ENCODE data around the gene CYP4B1. TPM values are rescaled to one million over a fixed set of nuclear protein-coding genes. Genes with fewer than 3 reads are reported as not detected.

The CYP4B1 gene
- total RNA-seq, 1 experiment from 2014 or later: not detected

GRCh38 chr1:46813858-46814396, 15.1 kb downstream of the CYP4B1 start:
- Histone ChIP-seq H3K4me1 (ENCODE audit: low read length) (no peaks in the 10 kb centered on the region), H2AFZ (ENCODE audit: low read length) (no peak overlapping the region), H3K9me2 (replicated peaks; ENCODE audit: insufficient read depth, low read length) (no peaks in the 10 kb centered on the region), H3K4me2 (ENCODE audit: low read depth, low read length, poor library complexity, severe bottlenecking) (no peak overlapping the region), H4K20me1 (ENCODE audit: insufficient read depth, low read depth, low read length) (no peaks in the 10 kb centered on the region), H3K27me3 (ENCODE audit: low read length) (no peaks in the 10 kb centered on the region), H3K79me2 (ENCODE audit: low read length) (no peaks in the 10 kb centered on the region), H3K36me3 (ENCODE audit: insufficient read depth, low read length) (no peaks in the 10 kb centered on the region), H3K27ac (ENCODE audit: low read length) (no peak overlapping the region), H3K9me3 (ENCODE audit: low read length) (no peaks in the 10 kb centered on the region), H3K4me3 (ENCODE audit: low read length) (no peak overlapping the region), H3K9ac (ENCODE audit: low read length) (no peak overlapping the region)
- DNase-seq: no peak

GRCh38 chr1:46815133-46815532, 16.3 kb downstream of the CYP4B1 start:
- no peaks in the 10 kb centered on the region for H3K9me3 ChIP-seq (ENCODE audit: low read length)
- H3K79me2 ChIP-seq (ENCODE audit: low read length): no peaks in the 10 kb centered on the region
- H3K27ac ChIP-seq (ENCODE audit: low read length): no peak overlapping the region
- no peaks in the 10 kb centered on the region for H3K4me1 ChIP-seq (ENCODE audit: low read length)
- no peaks in the 10 kb centered on the region for H3K9me2 ChIP-seq (replicated peaks; ENCODE audit: insufficient read depth, low read length)
- H3K27me3 ChIP-seq (ENCODE audit: low read length): no peaks in the 10 kb centered on the region
- H3K9ac ChIP-seq (ENCODE audit: low read length): no peak overlapping the region
- no peaks in the 10 kb centered on the region for H4K20me1 ChIP-seq (ENCODE audit: insufficient read depth, low read depth, low read length)
- no peak overlapping the region for H2AFZ ChIP-seq (ENCODE audit: low read length)
- H3K4me2 ChIP-seq (ENCODE audit: low read depth, low read length, poor library complexity, severe bottlenecking): no peak overlapping the region
- no peaks in the 10 kb centered on the region for H3K36me3 ChIP-seq (ENCODE audit: insufficient read depth, low read length)
- no peak for DNase-seq
- no peak overlapping the region for H3K4me3 ChIP-seq (ENCODE audit: low read length)

- Histone ChIP-seq H3K9me2 (replicated peaks; ENCODE audit: insufficient read depth, low read length) (no peaks in the 10 kb centered on the region), H4K20me1 (ENCODE audit: insufficient read depth, low read depth, low read length) (no peaks in the 10 kb centered on the region), H3K4me1 (ENCODE audit: low read length) (no peaks in the 10 kb centered on the region), H3K36me3 (ENCODE audit: insufficient read depth, low read length) (no peaks in the 10 kb centered on the region), H3K27ac (ENCODE audit: low read length) (no peak overlapping the region), H3K9ac (ENCODE audit: low read length) (no peak overlapping the region), H3K9me3 (ENCODE audit: low read length) (no peaks in the 10 kb centered on the region), H3K4me3 (ENCODE audit: low read length) (no peak overlapping the region), H3K79me2 (ENCODE audit: low read length) (no peaks in the 10 kb centered on the region), H3K4me2 (ENCODE audit: low read depth, low read length, poor library complexity, severe bottlenecking) (no peak overlapping the region), H3K27me3 (ENCODE audit: low read length) (no peaks in the 10 kb centered on the region), H2AFZ (ENCODE audit: low read length) (no peak overlapping the region)
- DNase-seq: peak; percentile 7
Measured at GRCh38 chr1:46816930-46817329, 18.1 kb downstream of the CYP4B1 start.

GRCh38 chr1:46817814-46818213, 19.0 kb downstream of the CYP4B1 start:
- Histone ChIP-seq H3K4me2 (ENCODE audit: low read depth, low read length, poor library complexity, severe bottlenecking) (no peak overlapping the region), H3K79me2 (ENCODE audit: low read length) (no peaks in the 10 kb centered on the region), H3K4me3 (ENCODE audit: low read length) (no peak overlapping the region), H3K27me3 (ENCODE audit: low read length) (no peaks in the 10 kb centered on the region), H3K9ac (ENCODE audit: low read length) (no peak overlapping the region), H3K36me3 (ENCODE audit: insufficient read depth, low read length) (no peaks in the 10 kb centered on the region), H3K27ac (ENCODE audit: low read length) (no peak overlapping the region), H3K4me1 (ENCODE audit: low read length) (no peaks in the 10 kb centered on the region), H3K9me3 (ENCODE audit: low read length) (no peaks in the 10 kb centered on the region), H4K20me1 (ENCODE audit: insufficient read depth, low read depth, low read length) (no peaks in the 10 kb centered on the region), H2AFZ (ENCODE audit: low read length) (no peak overlapping the region), H3K9me2 (replicated peaks; ENCODE audit: insufficient read depth, low read length) (no peaks in the 10 kb centered on the region)
- DNase-seq: peak; percentile 19

- no peak overlapping the region for H3K4me2 ChIP-seq (ENCODE audit: low read depth, low read length, poor library complexity, severe bottlenecking)
- no peaks in the 10 kb centered on the region for H4K20me1 ChIP-seq (ENCODE audit: insufficient read depth, low read depth, low read length)
- no peak overlapping the region for H2AFZ ChIP-seq (ENCODE audit: low read length)
- H3K4me1 ChIP-seq (ENCODE audit: low read length): no peaks in the 10 kb centered on the region
- H3K79me2 ChIP-seq (ENCODE audit: low read length): no peaks in the 10 kb centered on the region
- no peaks in the 10 kb centered on the region for H3K36me3 ChIP-seq (ENCODE audit: insufficient read depth, low read length)
- no peaks in the 10 kb centered on the region for H3K27me3 ChIP-seq (ENCODE audit: low read length)
- DNase-seq: no peak
- H3K9me2 ChIP-seq (replicated peaks; ENCODE audit: insufficient read depth, low read length): no peaks in the 10 kb centered on the region
- H3K9ac ChIP-seq (ENCODE audit: low read length): no peak overlapping the region
- no peak overlapping the region for H3K4me3 ChIP-seq (ENCODE audit: low read length)
- no peaks in the 10 kb centered on the region for H3K9me3 ChIP-seq (ENCODE audit: low read length)
- no peak overlapping the region for H3K27ac ChIP-seq (ENCODE audit: low read length)
Measured at GRCh38 chr1:46818591-46818990, 19.7 kb downstream of the CYP4B1 start.

GRCh38 chr1:46819335-46819734, 20.5 kb downstream of the CYP4B1 start:
- no peaks in the 10 kb centered on the region for H3K36me3 ChIP-seq (ENCODE audit: insufficient read depth, low read length)
- no peaks in the 10 kb centered on the region for H3K9me2 ChIP-seq (replicated peaks; ENCODE audit: insufficient read depth, low read length)
- no peak for DNase-seq
- no peak overlapping the region for H3K4me3 ChIP-seq (ENCODE audit: low read length)
- H3K27ac ChIP-seq (ENCODE audit: low read length): no peak overlapping the region
- no peak overlapping the region for H2AFZ ChIP-seq (ENCODE audit: low read length)
- no peaks in the 10 kb centered on the region for H3K79me2 ChIP-seq (ENCODE audit: low read length)
- no peak overlapping the region for H3K9ac ChIP-seq (ENCODE audit: low read length)
- no peaks in the 10 kb centered on the region for H4K20me1 ChIP-seq (ENCODE audit: insufficient read depth, low read depth, low read length)
- no peak overlapping the region for H3K4me2 ChIP-seq (ENCODE audit: low read depth, low read length, poor library complexity, severe bottlenecking)
- no peaks in the 10 kb centered on the region for H3K4me1 ChIP-seq (ENCODE audit: low read length)
- no peaks in the 10 kb centered on the region for H3K9me3 ChIP-seq (ENCODE audit: low read length)
- no peaks in the 10 kb centered on the region for H3K27me3 ChIP-seq (ENCODE audit: low read length)

- H3K4me1 ChIP-seq (ENCODE audit: low read length): no peaks in the 10 kb centered on the region
- H3K4me3 ChIP-seq (ENCODE audit: low read length): no peak overlapping the region
- no peak overlapping the region for H3K4me2 ChIP-seq (ENCODE audit: low read depth, low read length, poor library complexity, severe bottlenecking)
- no peak overlapping the region for H2AFZ ChIP-seq (ENCODE audit: low read length)
- no peaks in the 10 kb centered on the region for H3K9me2 ChIP-seq (replicated peaks; ENCODE audit: insufficient read depth, low read length)
- no peaks in the 10 kb centered on the region for H3K9me3 ChIP-seq (ENCODE audit: low read length)
- no peak overlapping the region for H3K9ac ChIP-seq (ENCODE audit: low read length)
- H3K79me2 ChIP-seq (ENCODE audit: low read length): no peaks in the 10 kb centered on the region
- no peak overlapping the region for H3K27ac ChIP-seq (ENCODE audit: low read length)
- H3K36me3 ChIP-seq (ENCODE audit: insufficient read depth, low read length): no peaks in the 10 kb centered on the region
- no peaks in the 10 kb centered on the region for H4K20me1 ChIP-seq (ENCODE audit: insufficient read depth, low read depth, low read length)
- no peak for DNase-seq
- H3K27me3 ChIP-seq (ENCODE audit: low read length): no peaks in the 10 kb centered on the region
Measured at GRCh38 chr1:46820076-46820475, 21.2 kb downstream of the CYP4B1 start.

GRCh38 chr1:46820560-46821060, 21.8 kb downstream of the CYP4B1 start:
- Histone ChIP-seq H3K9me3 (ENCODE audit: low read length) (no peaks in the 10 kb centered on the region), H3K36me3 (ENCODE audit: insufficient read depth, low read length) (no peaks in the 10 kb centered on the region), H3K9ac (ENCODE audit: low read length) (no peak overlapping the region), H3K4me3 (ENCODE audit: low read length) (no peak overlapping the region), H2AFZ (ENCODE audit: low read length) (no peak overlapping the region), H3K4me1 (ENCODE audit: low read length) (no peaks in the 10 kb centered on the region), H3K79me2 (ENCODE audit: low read length) (no peaks in the 10 kb centered on the region), H3K9me2 (replicated peaks; ENCODE audit: insufficient read depth, low read length) (no peaks in the 10 kb centered on the region), H3K4me2 (ENCODE audit: low read depth, low read length, poor library complexity, severe bottlenecking) (no peak overlapping the region), H3K27me3 (ENCODE audit: low read length) (no peaks in the 10 kb centered on the region), H4K20me1 (ENCODE audit: insufficient read depth, low read depth, low read length) (no peaks in the 10 kb centered on the region), H3K27ac (ENCODE audit: low read length) (no peak overlapping the region)
- no peak for DNase-seq
